ENCODE results near the gene PPP6R1. TPM values are rescaled to one million over a fixed set of nuclear protein-coding genes. Genes with fewer than 3 reads are reported as not detected.

PPP6R1 gene
- total RNA-seq, 1 experiment from 2014 or later, result 96.7 TPM

DNA sequence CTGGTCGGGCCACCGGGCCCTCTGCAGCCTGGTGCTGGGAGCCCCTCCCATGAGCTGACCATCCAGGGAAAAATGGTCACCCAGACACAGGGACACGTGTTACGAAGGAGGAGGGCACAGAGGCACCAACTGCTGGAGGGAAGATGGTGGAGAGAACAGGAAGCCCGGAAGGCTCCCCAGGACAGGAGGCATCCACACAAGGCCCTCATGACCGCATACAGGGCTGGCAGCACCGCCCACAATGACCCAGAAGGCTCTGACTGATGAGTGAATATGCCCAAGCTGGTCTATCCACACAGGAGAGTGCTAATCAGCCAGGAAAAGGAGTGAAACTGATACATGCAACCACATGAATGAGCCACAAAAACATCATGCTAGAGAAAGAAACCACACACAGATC, 16.3 kb downstream of the PPP6R1 start:
- BruUV-seq (replicated peaks), result no TSS peak
- CTCF ChIA-PET, result no interaction called here
- no peak overlapping the region for H3K27ac ChIP-seq (ENCODE audit: low read depth, low read length)
- H3K4me3 ChIP-seq (replicated peaks in 1 of 2; ENCODE audit: low read depth in 1 of 2, low read length in 2 of 2), result no peak overlapping the region
- intact Hi-C loops (cut with micrococcal nuclease), result no loop called here
- no peak overlapping the region for H3K4me2 ChIP-seq (ENCODE audit: low read length)
- no peak overlapping the region for H2AFZ ChIP-seq (ENCODE audit: low read depth, low read length, poor library complexity, severe bottlenecking)
- H4K20me1 ChIP-seq (ENCODE audit: insufficient read depth), result no peaks in the 10 kb centered on the region
- no peaks in the 10 kb centered on the region for H3K9me2 ChIP-seq (ENCODE audit: insufficient read depth)
- H3K27me3 ChIP-seq (ENCODE audit: insufficient read depth, low read length), result no peaks in the 10 kb centered on the region
- H3K4me1 ChIP-seq (ENCODE audit: control insufficient read depth in 1 of 2, insufficient read depth in 2 of 2, low read length in 2 of 2), result no peaks in the 10 kb centered on the region
- H3K9me3 ChIP-seq (ENCODE audit: control insufficient read depth in 1 of 2, insufficient read depth in 1 of 2, low read depth in 1 of 2, low read length in 2 of 2), result no peaks in the 10 kb centered on the region
- ATAC-seq, result no peak
- TF ChIP-seq JUND (IDR thresholded peaks at IDR 0.05) (no peak), SP1 (IDR thresholded peaks at IDR 0.05; ENCODE audit: low read depth) (no peak)
- TF ChIP-seq, protein P1, sequence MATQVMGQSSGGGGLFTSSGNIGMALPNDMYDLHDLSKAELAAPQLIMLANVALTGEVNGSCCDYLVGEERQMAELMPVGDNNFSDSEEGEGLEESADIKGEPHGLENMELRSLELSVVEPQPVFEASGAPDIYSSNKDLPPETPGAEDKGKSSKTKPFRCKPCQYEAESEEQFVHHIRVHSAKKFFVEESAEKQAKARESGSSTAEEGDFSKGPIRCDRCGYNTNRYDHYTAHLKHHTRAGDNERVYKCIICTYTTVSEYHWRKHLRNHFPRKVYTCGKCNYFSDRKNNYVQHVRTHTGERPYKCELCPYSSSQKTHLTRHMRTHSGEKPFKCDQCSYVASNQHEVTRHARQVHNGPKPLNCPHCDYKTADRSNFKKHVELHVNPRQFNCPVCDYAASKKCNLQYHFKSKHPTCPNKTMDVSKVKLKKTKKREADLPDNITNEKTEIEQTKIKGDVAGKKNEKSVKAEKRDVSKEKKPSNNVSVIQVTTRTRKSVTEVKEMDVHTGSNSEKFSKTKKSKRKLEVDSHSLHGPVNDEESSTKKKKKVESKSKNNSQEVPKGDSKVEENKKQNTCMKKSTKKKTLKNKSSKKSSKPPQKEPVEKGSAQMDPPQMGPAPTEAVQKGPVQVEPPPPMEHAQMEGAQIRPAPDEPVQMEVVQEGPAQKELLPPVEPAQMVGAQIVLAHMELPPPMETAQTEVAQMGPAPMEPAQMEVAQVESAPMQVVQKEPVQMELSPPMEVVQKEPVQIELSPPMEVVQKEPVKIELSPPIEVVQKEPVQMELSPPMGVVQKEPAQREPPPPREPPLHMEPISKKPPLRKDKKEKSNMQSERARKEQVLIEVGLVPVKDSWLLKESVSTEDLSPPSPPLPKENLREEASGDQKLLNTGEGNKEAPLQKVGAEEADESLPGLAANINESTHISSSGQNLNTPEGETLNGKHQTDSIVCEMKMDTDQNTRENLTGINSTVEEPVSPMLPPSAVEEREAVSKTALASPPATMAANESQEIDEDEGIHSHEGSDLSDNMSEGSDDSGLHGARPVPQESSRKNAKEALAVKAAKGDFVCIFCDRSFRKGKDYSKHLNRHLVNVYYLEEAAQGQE (IDR thresholded peaks at IDR 0.05; ENCODE audit: low read depth), result no peak
- no peak for DNase-seq (ENCODE audit: low read depth, low spot score)
- no peak overlapping the region for H3K9ac ChIP-seq (ENCODE audit: low read length)
- H3K36me3 ChIP-seq (ENCODE audit: control insufficient read depth in 1 of 2, insufficient read depth in 2 of 2, low read length in 2 of 2), result peaks cover 39 to 44% of the 10 kb centered on the region in 2 experiments
- RAD21 ChIA-PET (ENCODE audit: low non-redundant PET in 1 of 2, low total read pairs in 2 of 2, uncharacterized antibody in 2 of 2, unreplicated experiment in 2 of 2), result no interaction called here
- peaks cover 20% of the 10 kb centered on the region for H3K79me2 ChIP-seq (ENCODE audit: insufficient read depth, low read length)
- POLR2A ChIA-PET, result no interaction called here

DNA sequence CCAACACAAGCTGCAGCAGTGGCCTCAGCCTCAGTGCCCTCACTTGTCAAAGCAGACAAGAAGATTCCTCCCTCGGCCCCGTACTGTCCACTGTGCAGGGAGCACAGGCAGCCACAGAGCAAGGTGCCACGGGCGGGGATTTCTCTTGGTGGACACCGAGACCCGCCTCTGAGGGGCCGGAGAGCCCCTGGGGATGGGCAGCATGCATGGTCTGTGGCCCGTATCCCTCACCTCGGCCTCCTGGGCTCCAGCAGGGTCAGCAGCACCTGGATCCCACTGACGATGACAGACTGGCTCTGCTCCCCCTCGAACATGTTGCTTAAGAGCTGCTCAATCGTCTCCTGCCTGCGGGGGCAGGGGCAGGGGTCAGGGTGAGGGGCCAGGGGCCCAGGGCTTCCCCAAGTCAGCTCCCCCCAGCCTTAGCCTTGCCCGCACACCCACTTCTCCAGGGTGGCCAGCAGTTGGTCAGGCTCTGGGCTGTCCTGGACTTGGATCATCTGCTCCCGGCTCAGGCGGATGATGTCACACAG, 16.8 kb downstream of the PPP6R1 start:
- H2AFZ ChIP-seq (ENCODE audit: low read depth, low read length, poor library complexity, severe bottlenecking), result no peak overlapping the region
- H3K9ac ChIP-seq (ENCODE audit: low read length), result no peak overlapping the region
- no peak overlapping the region for H3K4me2 ChIP-seq (ENCODE audit: low read length)
- H3K27ac ChIP-seq (ENCODE audit: low read depth, low read length), result no peak overlapping the region
- no TSS peak for BruUV-seq (replicated peaks)
- CTCF ChIA-PET, result no interaction called here
- H3K79me2 ChIP-seq (ENCODE audit: insufficient read depth, low read length), result peaks cover 15% of the 10 kb centered on the region
- intact Hi-C loops (cut with micrococcal nuclease), result no loop called here
- no peaks in the 10 kb centered on the region for H4K20me1 ChIP-seq (ENCODE audit: insufficient read depth)
- ATAC-seq (no peak), DNase-seq (ENCODE audit: low read depth, low spot score) (no peak)
- RAD21 ChIA-PET (ENCODE audit: low non-redundant PET in 1 of 2, low total read pairs in 2 of 2, uncharacterized antibody in 2 of 2, unreplicated experiment in 2 of 2), result no interaction called here
- no peak overlapping the region for H3K4me3 ChIP-seq (replicated peaks in 1 of 2; ENCODE audit: low read depth in 1 of 2, low read length in 2 of 2)
- POLR2A ChIA-PET, result interaction anchor here (0.8 kb wide), 1 partner anchor 17 kb away, joined by 4 read pairs; the partner anchor contains the start of gene PPP6R1
- no peaks in the 10 kb centered on the region for H3K27me3 ChIP-seq (ENCODE audit: insufficient read depth, low read length)
- no peaks in the 10 kb centered on the region for H3K9me3 ChIP-seq (ENCODE audit: control insufficient read depth in 1 of 2, insufficient read depth in 1 of 2, low read depth in 1 of 2, low read length in 2 of 2)
- no peaks in the 10 kb centered on the region for H3K4me1 ChIP-seq (ENCODE audit: control insufficient read depth in 1 of 2, insufficient read depth in 2 of 2, low read length in 2 of 2)
- H3K36me3 ChIP-seq (ENCODE audit: control insufficient read depth in 1 of 2, insufficient read depth in 2 of 2, low read length in 2 of 2), result peaks cover 43 to 45% of the 10 kb centered on the region in 2 experiments
- H3K9me2 ChIP-seq (ENCODE audit: insufficient read depth), result no peaks in the 10 kb centered on the region
- TF ChIP-seq, protein P1 (IDR thresholded peaks at IDR 0.05; ENCODE audit: low read depth), result no peak
- TF ChIP-seq JUND (IDR thresholded peaks at IDR 0.05) (no peak), ZFX (IDR thresholded peaks at IDR 0.05) (no peak), POLR2AphosphoS5 (IDR thresholded peaks at IDR 0.05; ENCODE audit: low read depth, low read length) (no peak), YY1 (IDR thresholded peaks at IDR 0.05; ENCODE audit: extremely low read depth, insufficient replicate concordance, low read depth, low read length) (no peak), POLR2A (IDR thresholded peaks at IDR 0.05; ENCODE audit: borderline replicate concordance, extremely low read depth, insufficient read depth, insufficient read length) (no peak), SP1 (IDR thresholded peaks at IDR 0.05; ENCODE audit: low read depth) (no peak), EGR1 (IDR thresholded peaks at IDR 0.05; ENCODE audit: low read depth) (no peak), TCF7L2 (IDR thresholded peaks at IDR 0.05; ENCODE audit: borderline replicate concordance, extremely low read depth, insufficient read depth, insufficient read length) (no peak), ZNF274 (IDR thresholded peaks at IDR 0.05; ENCODE audit: low read depth, low read length) (no peak), RAD21 (IDR thresholded peaks at IDR 0.05; ENCODE audit: low read depth) (no peak), CEBPB (IDR thresholded peaks at IDR 0.05; ENCODE audit: low read depth) (no peak), SRF (IDR thresholded peaks at IDR 0.05; ENCODE audit: low read depth) (no peak)
- TF ChIP-seq, protein P2, sequence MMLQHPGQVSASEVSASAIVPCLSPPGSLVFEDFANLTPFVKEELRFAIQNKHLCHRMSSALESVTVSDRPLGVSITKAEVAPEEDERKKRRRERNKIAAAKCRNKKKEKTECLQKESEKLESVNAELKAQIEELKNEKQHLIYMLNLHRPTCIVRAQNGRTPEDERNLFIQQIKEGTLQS (IDR thresholded peaks at IDR 0.05), result no peak
